Thyroid gland (tissue), 4 donors: Measurements from ENCODE around the gene ORAI2.

ENCODE experiments used
- CTCF ChIP-seq, 6 experiments: fragments of 200-600 bp in 3 of 6; fragments of 450-650 bp in 3 of 6; sonication (generic) in 3 of 6; IDR thresholded peaks; one replicate each; pipeline ENCODE4 v1.5.1; 2016 to 2019; ENCODE audit warnings: antibody characterized with exemption in 6 of 6, mild to moderate bottlenecking in 2 of 6, inconsistent platforms in 1 of 6, moderate library complexity in 1 of 6
- POLR2A ChIP-seq, 2 donors: fragments of 450-650 bp; IDR thresholded peaks; one replicate each; pipeline ENCODE4 v1.6.1; 2017; ENCODE audit warnings: antibody characterized with exemption in 2 of 2, mild to moderate bottlenecking in 2 of 2, moderate library complexity in 1 of 2

GRCh38 chr7:102468478-102469350, 35.3 kb downstream of the ORAI2 start:
- TF ChIP-seq CTCF (IDR thresholded peaks at IDR 0.05) = no peak
- TF ChIP-seq POLR2A (IDR thresholded peaks at IDR 0.05) = no peak
